SK-N-SH (cell line): ENCODE data around the gene PGLYRP4. TPM values are rescaled to one million over a fixed set of nuclear protein-coding genes. Genes with fewer than 3 reads are reported as not detected.

ENCODE experiments used
- CTCF ChIA-PET: fragments of 300-600, 350-600 bp; formaldehyde crosslinking; extraction: SDS; loops from one replicate; lab custom pipeline; 2021; lab: Yijun Ruan, JAX
- POLR2A ChIA-PET: fragments of 350-600 bp; sonication (Branson Sonifier 250); formaldehyde crosslinking; extraction: SDS; loops from one replicate; lab custom pipeline; 2020; ENCODE audit warnings: antibody characterized with exemption, inconsistent platforms; lab: Yijun Ruan, JAX
- DNase-seq: peaks from one replicate; pipeline ENCODE4 v3.0.0; 2012
- H2AFZ ChIP-seq: fragments of 200-600 bp; sonication (generic); 2 replicates; pipeline ENCODE4 v1.8.1; 2016; ENCODE audit warnings: antibody characterized with exemption, mild to moderate bottlenecking, low read depth
- H3F3A ChIP-seq: fragments of 200-600 bp; sonication (generic); replicated peaks from 2 replicates; pipeline ENCODE3; 2016; ENCODE audit warnings: antibody characterized with exemption, mild to moderate bottlenecking; ENCODE audit not compliant: insufficient read depth
- H3K27ac ChIP-seq, 2 experiments: fragments of 200-500 bp in 1 of 2; fragments of 200-600 bp in 1 of 2; sonication (Bioruptor generic) in 1 of 2; sonication (generic), shearing (Covaris generic) in 1 of 2; 2 replicates each; pipeline versions ENCODE4 v1.5.1 to v1.6.1; 2014 to 2016; ENCODE audit warnings: low read depth in 2 of 2, inconsistent platforms in 1 of 2, low read length in 1 of 2, mild to moderate bottlenecking in 1 of 2, mixed read lengths in 1 of 2
- H3K27me3 ChIP-seq: fragments of 200-600 bp; sonication (generic), shearing (Covaris generic); 2 replicates; pipeline ENCODE4 v1.6.1; 2016; ENCODE audit warnings: mixed run types; ENCODE audit not compliant: insufficient read depth
- H3K36me3 ChIP-seq, 2 experiments: fragments of 200-500 bp in 1 of 2; fragments of 200-600 bp in 1 of 2; sonication (Bioruptor generic) in 1 of 2; sonication (generic) in 1 of 2; replicated peaks in 1 of 2; 2 replicates each; pipeline versions ENCODE3 to v1.5.1; 2014 to 2016; ENCODE audit warnings: low read length in 1 of 2, mild to moderate bottlenecking in 1 of 2; ENCODE audit not compliant: insufficient read depth in 2 of 2, control insufficient read depth in 1 of 2
- H3K4me1 ChIP-seq, 2 experiments: fragments of 200-500 bp in 1 of 2; fragments of 200-600 bp in 1 of 2; sonication (Bioruptor generic) in 1 of 2; sonication (generic), shearing (Covaris generic) in 1 of 2; 2 replicates each; pipeline versions ENCODE4 v1.5.1 to v1.6.1; 2014 to 2016; ENCODE audit warnings: low read depth in 1 of 2, low read length in 1 of 2, mixed run types in 1 of 2; ENCODE audit not compliant: insufficient read depth in 2 of 2, control insufficient read depth in 1 of 2
- H3K4me2 ChIP-seq: fragments of 200-600 bp; sonication (generic), shearing (Covaris generic); 2 replicates; pipeline ENCODE4 v1.6.1; 2017; ENCODE audit warnings: mixed run types
- H3K4me3 ChIP-seq, 2 experiments: fragments of 200-500 bp in 1 of 2; fragments of 200-600 bp in 1 of 2; sonication (Bioruptor generic) in 1 of 2; sonication (generic), shearing (Covaris generic) in 1 of 2; 2 replicates each; pipeline versions ENCODE4 v1.5.1 to v1.8.1; 2014 to 2016; ENCODE audit warnings: low read depth in 2 of 2, inconsistent platforms in 1 of 2, low read length in 1 of 2, mild to moderate bottlenecking in 1 of 2, mixed read lengths in 1 of 2, moderate library complexity in 1 of 2
- H3K79me2 ChIP-seq: fragments of 200-600 bp; sonication (generic); 2 replicates; pipeline ENCODE4 v1.8.1; 2017; ENCODE audit warnings: mild to moderate bottlenecking; ENCODE audit not compliant: insufficient read depth
- H3K9ac ChIP-seq: fragments of 200-600 bp; sonication (generic); 2 replicates; pipeline ENCODE4 v1.6.1; 2017; ENCODE audit warnings: mixed run types
- H3K9me2 ChIP-seq: fragments of 200-600 bp; sonication (generic); 2 replicates; pipeline ENCODE4 v1.6.1; 2017; ENCODE audit warnings: mixed run types
- H3K9me3 ChIP-seq: fragments of 200-600 bp; sonication (generic); 2 replicates; pipeline ENCODE4 v1.6.1; 2017; ENCODE audit warnings: mixed run types, mild to moderate bottlenecking, moderate library complexity
- H4K20me1 ChIP-seq: fragments of 200-600 bp; sonication (generic); 2 replicates; pipeline ENCODE4 v1.6.1; 2017; ENCODE audit warnings: mild to moderate bottlenecking, mixed run types; ENCODE audit not compliant: insufficient read depth
- CHD2 ChIP-seq: fragments of 150-350 bp; IDR thresholded peaks from 2 replicates; pipeline ENCODE4 v1.6.1; 2018; ENCODE audit warnings: low read length; ENCODE audit not compliant: partially characterized antibody
- CTCF ChIP-seq: fragments of 200-600 bp; sonication (generic); IDR thresholded peaks from 2 replicates; pipeline ENCODE4 v1.6.1; 2017; ENCODE audit warnings: antibody characterized with exemption, mild to moderate bottlenecking, moderate library complexity
- ELF1 ChIP-seq: IDR thresholded peaks from 2 replicates; pipeline ENCODE4 v1.4.0; 2012
- EZH2phosphoT487 ChIP-seq: fragments of 200-600 bp; sonication (generic); IDR thresholded peaks from 2 replicates; pipeline ENCODE4 v1.6.1; 2017; ENCODE audit warnings: low read depth, mixed run types, mild to moderate bottlenecking, antibody characterized with exemption, moderate library complexity, borderline replicate concordance
- FOSL2 ChIP-seq: IDR thresholded peaks from 2 replicates; pipeline ENCODE4 v1.4.0; 2012; ENCODE audit warnings: low read depth, mild to moderate bottlenecking, moderate library complexity, borderline replicate concordance
- GABPA ChIP-seq: IDR thresholded peaks from 2 replicates; pipeline ENCODE4 v1.4.0; 2012; ENCODE audit warnings: low read depth, mild to moderate bottlenecking
- IRF3 ChIP-seq: fragments of 150-350 bp; IDR thresholded peaks from 2 replicates; pipeline ENCODE4 v1.6.1; 2016; ENCODE audit warnings: mild to moderate bottlenecking, low read depth, low read length
- MAX ChIP-seq: IDR thresholded peaks from 2 replicates; pipeline ENCODE4 v1.4.0; 2012; ENCODE audit warnings: low read depth
- MEF2A ChIP-seq: IDR thresholded peaks from 2 replicates; pipeline ENCODE4 v1.4.0; 2012; ENCODE audit warnings: low read depth, borderline replicate concordance
- NRF1 ChIP-seq: IDR thresholded peaks from 2 replicates; pipeline ENCODE4 v1.6.1; 2012; ENCODE audit warnings: low read depth, mild to moderate bottlenecking, low read length
- PBX3 ChIP-seq: IDR thresholded peaks from 2 replicates; pipeline ENCODE4; 2012
- SIN3A ChIP-seq: IDR thresholded peaks from 2 replicates; pipeline ENCODE4 v1.6.1; 2012; ENCODE audit warnings: low read depth, mild to moderate bottlenecking, low read length, moderate library complexity, borderline replicate concordance
- SMC3 ChIP-seq: IDR thresholded peaks from 2 replicates; pipeline ENCODE4 v1.6.1; 2012; ENCODE audit warnings: low read depth, low read length, improper control_type of control experiment
- USF1 ChIP-seq: IDR thresholded peaks from 2 replicates; pipeline ENCODE4 v1.4.0; 2012; ENCODE audit warnings: low read depth, borderline replicate concordance
- ZBTB33 ChIP-seq: IDR thresholded peaks from 2 replicates; pipeline ENCODE4 v1.4.0; 2012; ENCODE audit warnings: low read depth, borderline replicate concordance
- WGBS: methylation state at CpG from one replicate; pipeline ENCODE4 v1.1.6; 2017; ENCODE audit warnings: low lambda C conversion rate; 5-methylcytosine and 5-hydroxymethylcytosine counted together
- polyA plus RNA-seq, 3 experiments: library from polyadenylated mRNA; depleted of rRNA; stranded (reverse); fragments of >200 nt; gene quantifications; 2 replicates each; pipeline ENCODE4 v1.2.3, GENCODE V29; 2012

Gene PGLYRP4
- polyA plus RNA-seq, 1 of the 3 experiments (the other 2 are of a cell fraction): not detected

GRCh38 chr1:153343040-153343681, 5.5 kb downstream of the PGLYRP4 start:
- no peak for DNase-seq
- H3K9ac ChIP-seq: no peak overlapping the region
- POLR2A ChIA-PET: no interaction called here
- H3K27ac ChIP-seq: no peak overlapping the region
- no peak overlapping the region for H3K4me2 ChIP-seq
- no peaks in the 10 kb centered on the region for H3K4me1 ChIP-seq
- no peaks in the 10 kb centered on the region for H3K79me2 ChIP-seq
- no peaks in the 10 kb centered on the region for H3F3A ChIP-seq
- WGBS: 1% methylated on average over 5 of the region's 5 CpGs
- H3K9me3 ChIP-seq: no peaks in the 10 kb centered on the region
- H3K27me3 ChIP-seq: peaks cover 40% of the 10 kb centered on the region; the same call in 1 of the 2 replicates
- H4K20me1 ChIP-seq: no peaks in the 10 kb centered on the region
- CTCF ChIA-PET: interaction anchor here (1.1 to 2.8 kb wide), 5 partner anchors 10 to 167 kb away, joined by 3 to 17 read pairs (median 4); no protein-coding TSS in a partner anchor
- H2AFZ ChIP-seq: no peak overlapping the region
- no peak overlapping the region for H3K4me3 ChIP-seq
- H3K9me2 ChIP-seq: no peaks in the 10 kb centered on the region
- TF ChIP-seq MEF2A (no peak), IRF3 (no peak), CTCF (no peak), PBX3 (no peak), SMC3 (no peak), USF1 (no peak), EZH2phosphoT487 (no peak), ELF1 (no peak), SIN3A (no peak), MAX (no peak)
- H3K36me3 ChIP-seq: no peaks in the 10 kb centered on the region

- Histone ChIP-seq H3K27me3 (peaks cover 30% of the 10 kb centered on the region; the same call in 1 of the 2 replicates), H3K27ac (no peak overlapping the region), H3K9me3 (no peaks in the 10 kb centered on the region), H3K36me3 (no peaks in the 10 kb centered on the region), H4K20me1 (no peaks in the 10 kb centered on the region), H3K4me1 (no peaks in the 10 kb centered on the region), H3K4me3 (no peak overlapping the region), H3K9me2 (no peaks in the 10 kb centered on the region), H3K4me2 (no peak overlapping the region), H3K79me2 (no peaks in the 10 kb centered on the region), H3F3A (no peaks in the 10 kb centered on the region), H2AFZ (no peak overlapping the region), H3K9ac (no peak overlapping the region)
- ChIA-PET POLR2A (no interaction called here), CTCF (interaction anchor here (1.3 to 2.8 kb wide), 2 partner anchors 11 to 153 kb away, joined by 3 to 17 read pairs; no protein-coding TSS in a partner anchor)
- WGBS: 2% methylated on average over 3 of the region's 3 CpGs
- no peak for DNase-seq
- TF ChIP-seq NRF1 (no peak), ZBTB33 (no peak), FOSL2 (no peak), CHD2 (no peak), EZH2phosphoT487 (no peak), GABPA (no peak), CTCF (no peak)
These were observed 6.5 kb downstream of the PGLYRP4 start for GRCh38 chr1:153342178-153342577.
